HEK293 (cell line): Measurements from ENCODE around the gene RD3L.
"Not testable (repeated sequence)": the region's sequence is repeated elsewhere in the genome, so short reads cannot be mapped to it uniquely, and the experiment has no call there.

Experiments
- CTCF ChIA-PET: fragments of 350-600 bp; formaldehyde crosslinking; extraction: SDS; loops from one replicate; lab custom pipeline; 2021; ENCODE audit warnings: antibody characterized with exemption; lab: Yijun Ruan, JAX
- POLR2A ChIA-PET: fragments of 300-600 bp; formaldehyde crosslinking; extraction: SDS; loops from one replicate; lab custom pipeline; 2020; ENCODE audit warnings: antibody characterized with exemption, inconsistent platforms; lab: Yijun Ruan, JAX
- H3K27ac ChIP-seq: fragments of 200-500 bp; sonication (Bioruptor generic); 2 replicates; pipeline ENCODE4 v1.5.1; 2014; ENCODE audit warnings: low read depth, low read length, control low read depth, inconsistent platforms; ENCODE audit errors: extremely low read depth
- H3K36me3 ChIP-seq, 2 experiments: fragments of 200-500 bp in 1 of 2; sonication (Bioruptor generic) in 1 of 2; 1 replicate in 1 of 2; 2 replicates in 1 of 2; pipeline ENCODE4 v1.5.1; 2014 to 2017; ENCODE audit warnings: inconsistent platforms in 2 of 2, low read length in 2 of 2; ENCODE audit not compliant: control insufficient read depth in 2 of 2, insufficient read depth in 1 of 2
- H3K4me1 ChIP-seq: fragments of 200-500 bp; sonication (Bioruptor generic); 2 replicates; pipeline ENCODE4 v1.5.1; 2014; ENCODE audit warnings: mild to moderate bottlenecking, low read length, inconsistent platforms; ENCODE audit not compliant: control insufficient read depth, insufficient read depth
- H3K4me3 ChIP-seq: 2 replicates; pipeline ENCODE4 v1.5.1; 2011; ENCODE audit warnings: low read depth, mild to moderate bottlenecking, control low read depth, low read length, moderate library complexity
- H3K9me3 ChIP-seq: fragments of 200-500 bp; sonication (Bioruptor generic); 2 replicates; pipeline ENCODE4 v1.5.1; 2014; ENCODE audit warnings: low read depth, low read length, inconsistent platforms; ENCODE audit not compliant: control insufficient read depth, insufficient read depth
- EGR2 ChIP-seq: fragments of 450-650 bp; formaldehyde crosslinking; IDR thresholded peaks from 2 replicates; pipeline ENCODE4 v1.5.1; 2016; ENCODE audit warnings: low read depth, missing biosample characterization, missing genetic modification characterization
- IKZF3 ChIP-seq: fragments of 450-650 bp; IDR thresholded peaks from 2 replicates; pipeline ENCODE4 v1.5.0; 2018; ENCODE audit warnings: missing biosample characterization, mild to moderate bottlenecking, missing genetic modification characterization, moderate library complexity
- KLF8 ChIP-seq: fragments of 450-650 bp; formaldehyde crosslinking; IDR thresholded peaks from 2 replicates; pipeline ENCODE4 v1.5.1; 2016; ENCODE audit warnings: missing biosample characterization, missing genetic modification characterization
- ZBTB21 ChIP-seq: fragments of 450-650 bp; formaldehyde crosslinking; IDR thresholded peaks from 2 replicates; pipeline ENCODE4 v1.5.1; 2017; ENCODE audit warnings: missing biosample characterization, missing genetic modification characterization
- ZNF121 ChIP-seq: fragments of 450-650 bp; formaldehyde crosslinking; IDR thresholded peaks from 2 replicates; pipeline ENCODE4 v1.5.1; 2016; ENCODE audit warnings: missing biosample characterization, missing genetic modification characterization
- ZNF2 ChIP-seq: fragments of 450-650 bp; formaldehyde crosslinking; IDR thresholded peaks from 2 replicates; pipeline ENCODE4 v1.5.1; 2016; ENCODE audit warnings: missing biosample characterization, missing genetic modification characterization
- ZNF223 ChIP-seq: fragments of 450-650 bp; formaldehyde crosslinking; IDR thresholded peaks from 2 replicates; pipeline ENCODE4 v1.5.1; 2016; ENCODE audit warnings: missing biosample characterization, missing genetic modification characterization
- ZNF48 ChIP-seq: fragments of 450-650 bp; formaldehyde crosslinking; IDR thresholded peaks from 2 replicates; pipeline ENCODE4 v1.5.1; 2016; ENCODE audit warnings: missing biosample characterization, missing genetic modification characterization
- ZNF530 ChIP-seq: fragments of 450-650 bp; formaldehyde crosslinking; IDR thresholded peaks from 2 replicates; pipeline ENCODE4 v1.5.1; 2016; ENCODE audit warnings: low read depth, missing biosample characterization, missing genetic modification characterization
- ZNF585B ChIP-seq: fragments of 450-650 bp; formaldehyde crosslinking; IDR thresholded peaks from 2 replicates; pipeline ENCODE4 v1.5.1; 2016; ENCODE audit warnings: missing biosample characterization, missing genetic modification characterization
- ZNF654 ChIP-seq: fragments of 450-650 bp; formaldehyde crosslinking; IDR thresholded peaks from 2 replicates; pipeline ENCODE4 v1.5.1; 2016; ENCODE audit warnings: low read depth, missing biosample characterization, missing genetic modification characterization
- ZNF707 ChIP-seq: fragments of 450-650 bp; formaldehyde crosslinking; IDR thresholded peaks from 2 replicates; pipeline ENCODE4 v1.5.1; 2016; ENCODE audit warnings: missing biosample characterization, missing genetic modification characterization
- TF ChIP-seq, protein P1 (sequence below): fragments of 450-650 bp; formaldehyde crosslinking; IDR thresholded peaks from 2 replicates; pipeline ENCODE4 v1.5.1; 2017; ENCODE audit warnings: missing biosample characterization, missing genetic modification characterization
- TF ChIP-seq, protein P2 (sequence below): fragments of 450-650 bp; formaldehyde crosslinking; IDR thresholded peaks from 2 replicates; pipeline ENCODE4; 2016; ENCODE audit warnings: missing biosample characterization, missing genetic modification characterization
- TF ChIP-seq, protein P3 (sequence below): fragments of 450-650 bp; formaldehyde crosslinking; IDR thresholded peaks from 2 replicates; pipeline ENCODE4 v1.5.1; 2016; ENCODE audit warnings: missing biosample characterization, missing genetic modification characterization
- TF ChIP-seq, protein P4 (sequence below): IDR thresholded peaks from 2 replicates; pipeline ENCODE4 v1.6.1; 2011; ENCODE audit warnings: mild to moderate bottlenecking, low read depth, low read length, borderline replicate concordance
- TF ChIP-seq, protein P5 (sequence below): fragments of 450-650 bp; formaldehyde crosslinking; IDR thresholded peaks from 2 replicates; pipeline ENCODE4 v1.5.1; 2016; ENCODE audit warnings: missing biosample characterization, missing genetic modification characterization

The RD3L gene

DNA sequence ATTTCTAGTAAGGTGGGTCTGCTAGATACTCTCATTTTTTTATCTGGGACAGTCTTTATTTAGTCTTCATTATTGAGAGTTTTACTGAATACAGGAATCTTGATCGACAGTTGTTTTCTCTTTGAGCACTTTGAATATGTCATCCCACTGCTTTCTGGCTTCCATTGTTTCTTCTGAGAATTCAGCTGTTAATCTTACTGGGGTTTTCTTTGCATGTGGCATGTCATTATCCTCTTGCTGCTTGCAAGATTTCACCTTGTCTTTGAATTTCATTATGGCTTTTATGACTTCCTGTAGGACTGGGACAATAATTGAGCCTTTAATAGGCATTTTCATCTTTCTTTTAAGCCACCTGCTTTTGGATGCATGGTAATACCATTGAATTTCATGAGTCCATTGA is 46.7 kb upstream of the RD3L start (continued):
- TF ChIP-seq, protein P1, sequence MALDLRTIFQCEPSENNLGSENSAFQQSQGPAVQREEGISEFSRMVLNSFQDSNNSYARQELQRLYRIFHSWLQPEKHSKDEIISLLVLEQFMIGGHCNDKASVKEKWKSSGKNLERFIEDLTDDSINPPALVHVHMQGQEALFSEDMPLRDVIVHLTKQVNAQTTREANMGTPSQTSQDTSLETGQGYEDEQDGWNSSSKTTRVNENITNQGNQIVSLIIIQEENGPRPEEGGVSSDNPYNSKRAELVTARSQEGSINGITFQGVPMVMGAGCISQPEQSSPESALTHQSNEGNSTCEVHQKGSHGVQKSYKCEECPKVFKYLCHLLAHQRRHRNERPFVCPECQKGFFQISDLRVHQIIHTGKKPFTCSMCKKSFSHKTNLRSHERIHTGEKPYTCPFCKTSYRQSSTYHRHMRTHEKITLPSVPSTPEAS = no peak
- TF ChIP-seq, protein P2, sequence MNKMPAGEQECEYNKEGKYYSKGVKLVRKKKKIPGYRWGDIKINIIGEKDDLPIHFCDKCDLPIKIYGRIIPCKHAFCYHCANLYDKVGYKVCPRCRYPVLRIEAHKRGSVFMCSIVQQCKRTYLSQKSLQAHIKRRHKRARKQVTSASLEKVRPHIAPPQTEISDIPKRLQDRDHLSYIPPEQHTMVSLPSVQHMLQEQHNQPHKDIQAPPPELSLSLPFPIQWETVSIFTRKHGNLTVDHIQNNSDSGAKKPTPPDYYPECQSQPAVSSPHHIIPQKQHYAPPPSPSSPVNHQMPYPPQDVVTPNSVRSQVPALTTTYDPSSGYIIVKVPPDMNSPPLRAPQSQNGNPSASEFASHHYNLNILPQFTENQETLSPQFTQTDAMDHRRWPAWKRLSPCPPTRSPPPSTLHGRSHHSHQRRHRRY (tag by site-specific recombination) = no peak
- no peak for TF ChIP-seq KLF8 (tag by site-specific recombination)
- no peak for TF ChIP-seq EGR2
- TF ChIP-seq ZBTB21 (tag by site-specific recombination) = no peak
- TF ChIP-seq, protein P3, sequence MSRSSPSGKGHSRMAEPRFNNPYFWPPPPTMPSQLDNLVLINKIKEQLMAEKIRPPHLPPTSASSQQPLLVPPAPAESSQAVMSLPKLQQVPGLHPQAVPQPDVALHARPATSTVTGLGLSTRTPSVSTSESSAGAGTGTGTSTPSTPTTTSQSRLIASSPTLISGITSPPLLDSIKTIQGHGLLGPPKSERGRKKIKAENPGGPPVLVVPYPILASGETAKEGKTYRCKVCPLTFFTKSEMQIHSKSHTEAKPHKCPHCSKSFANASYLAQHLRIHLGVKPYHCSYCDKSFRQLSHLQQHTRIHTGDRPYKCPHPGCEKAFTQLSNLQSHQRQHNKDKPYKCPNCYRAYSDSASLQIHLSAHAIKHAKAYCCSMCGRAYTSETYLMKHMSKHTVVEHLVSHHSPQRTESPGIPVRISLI (tag by site-specific recombination) = no peak
- no peak for TF ChIP-seq ZNF707 (tag by site-specific recombination)
- TF ChIP-seq, protein P4, sequence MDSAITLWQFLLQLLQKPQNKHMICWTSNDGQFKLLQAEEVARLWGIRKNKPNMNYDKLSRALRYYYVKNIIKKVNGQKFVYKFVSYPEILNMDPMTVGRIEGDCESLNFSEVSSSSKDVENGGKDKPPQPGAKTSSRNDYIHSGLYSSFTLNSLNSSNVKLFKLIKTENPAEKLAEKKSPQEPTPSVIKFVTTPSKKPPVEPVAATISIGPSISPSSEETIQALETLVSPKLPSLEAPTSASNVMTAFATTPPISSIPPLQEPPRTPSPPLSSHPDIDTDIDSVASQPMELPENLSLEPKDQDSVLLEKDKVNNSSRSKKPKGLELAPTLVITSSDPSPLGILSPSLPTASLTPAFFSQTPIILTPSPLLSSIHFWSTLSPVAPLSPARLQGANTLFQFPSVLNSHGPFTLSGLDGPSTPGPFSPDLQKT = no peak
- no peak for TF ChIP-seq ZNF48 (tag by site-specific recombination)
- TF ChIP-seq ZNF121 (tag by site-specific recombination) = no peak
- TF ChIP-seq ZNF223 (tag by site-specific recombination) = no peak
- TF ChIP-seq ZNF530 (tag by site-specific recombination) = no peak

DNA sequence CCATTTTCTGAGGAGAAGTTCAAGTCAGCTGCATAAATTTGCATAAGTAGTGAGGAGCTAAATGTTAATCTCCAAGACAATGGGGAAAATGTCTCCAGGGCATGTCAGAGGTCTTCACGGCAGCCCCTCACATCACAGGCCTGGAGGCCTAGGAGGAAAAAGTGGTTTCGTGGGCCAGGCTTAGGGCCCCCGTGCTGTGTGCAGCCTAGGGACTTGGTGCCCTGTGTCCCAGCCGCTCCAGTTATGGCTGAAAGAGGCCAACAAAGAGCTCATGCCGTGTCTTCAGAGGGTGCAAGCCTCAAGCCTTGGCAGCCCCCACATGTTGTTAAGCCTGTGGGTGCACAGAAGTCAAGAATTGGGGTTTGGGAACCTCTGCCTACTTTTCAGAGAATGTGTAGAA is 41.9 kb upstream of the RD3L start:
- H3K27ac ChIP-seq = no peak overlapping the region
- no peak overlapping the region for H3K4me3 ChIP-seq
- H3K4me1 ChIP-seq = no peaks in the 10 kb centered on the region
- no peaks in the 10 kb centered on the region for H3K9me3 ChIP-seq
- POLR2A ChIA-PET = interaction anchor here (0.6 kb wide), 1 partner anchor 70 kb away, joined by 3 read pairs; no protein-coding TSS in a partner anchor
- no peak for TF ChIP-seq ZNF654
- peak; percentile 94 for TF ChIP-seq ZNF585B (tag by site-specific recombination)
- CTCF ChIA-PET = interaction anchor here (0.6 to 1.2 kb wide), 2 partner anchors 83 to 144 kb away, joined by 4 to 6 read pairs; no protein-coding TSS in a partner anchor
- no peaks in the 10 kb centered on the region for H3K36me3 ChIP-seq

DNA sequence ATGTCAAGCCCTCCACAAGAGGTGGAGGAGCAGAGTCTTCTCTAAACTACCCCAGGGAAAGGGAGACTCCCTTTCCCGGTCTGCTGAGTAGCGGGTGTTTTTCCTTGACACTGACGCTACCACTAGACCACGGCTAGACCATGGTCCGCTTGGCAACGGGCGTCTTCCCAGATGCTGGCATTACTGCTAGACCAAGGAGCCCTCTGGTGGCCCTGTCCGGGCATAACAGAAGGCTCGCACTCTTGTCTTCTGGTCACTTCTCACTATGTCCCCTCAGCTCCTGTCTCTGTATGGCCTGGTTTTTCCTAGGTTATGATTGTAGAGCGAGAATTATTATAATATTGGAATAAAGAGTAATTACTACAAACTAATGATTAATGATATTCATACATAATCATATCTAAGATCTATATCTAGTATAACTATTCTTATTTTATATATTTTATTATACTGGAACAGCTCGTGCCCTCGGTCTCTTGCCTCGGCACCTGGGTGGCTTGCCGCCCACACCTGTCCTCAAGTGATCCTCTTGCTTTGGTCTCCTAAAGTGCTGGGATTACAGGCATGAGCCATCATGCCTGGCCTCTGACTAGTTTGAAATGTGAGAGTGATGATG is 38.4 kb upstream of the RD3L start:
- H3K36me3 ChIP-seq, H3K4me3 ChIP-seq, H3K4me1 ChIP-seq, POLR2A ChIA-PET, H3K27ac ChIP-seq, H3K9me3 ChIP-seq: not testable (repeated sequence)
- TF ChIP-seq ZNF2 = peak; percentile 80
- peak; percentile 79 for TF ChIP-seq ZNF654
- TF ChIP-seq, protein P5, sequence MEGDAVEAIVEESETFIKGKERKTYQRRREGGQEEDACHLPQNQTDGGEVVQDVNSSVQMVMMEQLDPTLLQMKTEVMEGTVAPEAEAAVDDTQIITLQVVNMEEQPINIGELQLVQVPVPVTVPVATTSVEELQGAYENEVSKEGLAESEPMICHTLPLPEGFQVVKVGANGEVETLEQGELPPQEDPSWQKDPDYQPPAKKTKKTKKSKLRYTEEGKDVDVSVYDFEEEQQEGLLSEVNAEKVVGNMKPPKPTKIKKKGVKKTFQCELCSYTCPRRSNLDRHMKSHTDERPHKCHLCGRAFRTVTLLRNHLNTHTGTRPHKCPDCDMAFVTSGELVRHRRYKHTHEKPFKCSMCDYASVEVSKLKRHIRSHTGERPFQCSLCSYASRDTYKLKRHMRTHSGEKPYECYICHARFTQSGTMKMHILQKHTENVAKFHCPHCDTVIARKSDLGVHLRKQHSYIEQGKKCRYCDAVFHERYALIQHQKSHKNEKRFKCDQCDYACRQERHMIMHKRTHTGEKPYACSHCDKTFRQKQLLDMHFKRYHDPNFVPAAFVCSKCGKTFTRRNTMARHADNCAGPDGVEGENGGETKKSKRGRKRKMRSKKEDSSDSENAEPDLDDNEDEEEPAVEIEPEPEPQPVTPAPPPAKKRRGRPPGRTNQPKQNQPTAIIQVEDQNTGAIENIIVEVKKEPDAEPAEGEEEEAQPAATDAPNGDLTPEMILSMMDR (tag by site-specific recombination) = peak; percentile 43; the same call in 1 of the 2 replicates
- 0 out of 2 replicates have a peak, but pooled peaks have one; percentile 16 for TF ChIP-seq IKZF3
- CTCF ChIA-PET = interaction anchor here (0.6 to 5.6 kb wide), 11 partner anchors 13 to 291 kb away, joined by 3 to 43 read pairs (median 5); no protein-coding TSS in a partner anchor
